ENCODE data around the gene ABCC3. TPM values are rescaled to one million over a fixed set of nuclear protein-coding genes. Genes with fewer than 3 reads are reported as not detected.

The ABCC3 gene
- total RNA-seq, 1 donor, result 18.1 TPM

DNA sequence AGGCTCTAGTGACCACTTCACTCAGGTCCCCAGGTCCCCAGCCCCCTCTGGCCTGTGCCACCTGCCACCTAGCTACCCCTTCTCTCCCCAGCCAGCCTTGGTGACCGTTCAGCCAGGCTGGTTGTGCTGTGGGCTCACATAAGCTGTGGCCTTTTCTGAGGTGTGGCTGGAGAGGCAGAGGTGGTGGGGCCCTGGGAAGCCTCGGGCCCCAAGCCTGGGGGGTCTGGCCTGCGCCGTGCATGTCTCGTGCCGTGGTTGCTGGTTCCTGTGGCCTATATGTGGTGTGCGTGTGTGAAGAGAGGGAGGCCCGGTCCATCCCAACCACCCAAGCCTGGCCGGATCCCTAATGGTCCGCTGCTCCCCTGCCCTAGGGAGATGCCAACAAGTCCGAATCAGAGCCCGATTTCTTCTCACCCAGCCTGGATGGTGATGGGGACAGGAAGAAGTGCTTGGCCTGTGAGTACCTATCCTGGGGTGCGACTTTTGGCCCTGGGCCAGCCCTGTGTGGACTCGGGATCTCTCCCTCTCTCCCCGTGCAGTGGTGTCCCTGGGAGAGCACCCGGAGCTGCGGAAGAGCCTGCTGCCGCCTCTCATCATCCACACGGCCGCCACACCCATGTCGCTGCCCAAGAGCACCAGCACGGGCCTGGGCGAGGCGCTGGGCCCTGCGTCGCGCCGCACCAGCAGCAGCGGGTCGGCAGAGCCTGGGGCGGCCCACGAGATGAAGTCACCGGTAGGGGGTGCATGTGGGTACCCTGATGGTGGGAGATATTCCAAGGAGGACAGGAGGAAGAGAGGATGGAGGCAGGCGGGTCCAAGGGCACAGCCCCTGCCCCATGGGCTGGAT, 38.3 kb upstream of the ABCC3 start:
- Histone ChIP-seq H3K9me3 (ENCODE audit: low read depth, low read length) (no peaks in the 10 kb centered on the region), H3K4me3 (ENCODE audit: low read length) (no peak overlapping the region), H3K27me3 (ENCODE audit: insufficient read depth, low read length) (no peaks in the 10 kb centered on the region), H3K4me1 (ENCODE audit: insufficient read depth, low read length) (peaks cover 5% of the 10 kb centered on the region)

DNA sequence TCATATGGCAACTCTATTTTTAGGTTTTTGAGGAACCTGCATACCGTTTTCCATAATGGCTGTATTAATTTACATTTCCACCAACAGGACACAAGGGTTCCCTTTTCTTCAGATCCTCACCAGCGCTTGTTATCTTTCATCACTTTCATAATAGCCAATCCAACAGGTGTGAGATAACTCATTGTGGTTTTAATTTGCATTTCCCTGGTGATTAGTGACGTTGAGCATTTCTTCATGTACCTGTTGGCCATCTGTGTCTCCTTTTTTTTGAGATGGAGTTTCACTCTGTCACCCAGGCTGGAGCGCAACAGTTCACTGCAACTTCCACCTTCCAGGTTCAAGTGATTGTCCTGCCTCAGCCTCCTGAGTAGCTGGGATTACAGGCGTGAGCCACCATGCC, 36.2 kb upstream of the ABCC3 start:
- H3K4me1 ChIP-seq (ENCODE audit: insufficient read depth, low read length), result peaks cover 5% of the 10 kb centered on the region
- no peak overlapping the region for H3K4me3 ChIP-seq (ENCODE audit: low read length)
- H3K27me3 ChIP-seq (ENCODE audit: insufficient read depth, low read length), result no peaks in the 10 kb centered on the region
- H3K9me3 ChIP-seq (ENCODE audit: low read depth, low read length), result no peaks in the 10 kb centered on the region

DNA sequence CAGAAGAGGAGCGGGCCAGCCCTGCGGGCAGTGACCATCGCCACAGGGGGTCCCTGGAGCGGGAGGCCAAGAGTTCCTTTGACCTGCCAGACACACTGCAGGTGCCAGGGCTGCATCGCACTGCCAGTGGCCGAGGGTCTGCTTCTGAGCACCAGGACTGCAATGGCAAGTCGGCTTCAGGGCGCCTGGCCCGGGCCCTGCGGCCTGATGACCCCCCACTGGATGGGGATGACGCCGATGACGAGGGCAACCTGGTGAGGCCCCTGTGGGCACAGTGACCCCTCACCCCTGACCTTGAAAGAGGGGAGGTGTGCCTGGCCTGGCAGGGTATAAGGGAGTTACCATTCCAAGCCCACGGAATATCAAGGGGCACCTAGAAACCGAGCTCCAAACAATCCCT, 35.1 kb upstream of the ABCC3 start:
- Histone ChIP-seq H3K9me3 (ENCODE audit: low read depth, low read length) (no peaks in the 10 kb centered on the region), H3K27me3 (ENCODE audit: insufficient read depth, low read length) (no peaks in the 10 kb centered on the region)

DNA sequence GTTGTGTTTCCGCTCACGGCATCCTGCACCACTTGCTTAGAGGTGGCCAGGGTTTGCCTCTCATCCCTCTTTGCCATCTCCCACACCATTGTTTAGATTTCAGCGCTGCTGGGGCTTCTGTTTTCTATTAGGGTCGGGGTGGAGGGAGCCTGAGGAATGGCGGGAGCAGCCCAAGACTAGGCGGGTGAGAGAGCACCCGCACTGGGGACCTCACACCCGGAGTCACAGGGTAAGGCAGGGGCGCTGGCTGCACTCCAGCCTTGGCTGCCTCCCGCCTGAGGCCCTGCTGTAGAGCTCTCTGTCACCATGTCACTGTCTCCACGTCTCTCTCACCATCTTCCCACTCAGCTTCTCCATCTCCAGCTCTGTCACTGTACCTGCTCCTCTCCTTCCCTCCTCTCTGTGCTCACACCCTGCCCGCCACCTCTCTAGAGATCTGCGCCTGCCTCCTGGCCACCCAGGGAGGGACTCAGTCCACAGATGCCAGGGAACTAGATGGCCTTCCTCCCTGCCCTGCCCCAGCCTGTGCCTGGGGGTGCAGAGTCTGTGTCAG, 32.8 kb upstream of the ABCC3 start:
- Histone ChIP-seq H3K4me3 (ENCODE audit: low read length) (no peak overlapping the region), H3K4me1 (ENCODE audit: insufficient read depth, low read length) (no peaks in the 10 kb centered on the region), H3K27me3 (ENCODE audit: insufficient read depth, low read length) (no peaks in the 10 kb centered on the region), H3K9me3 (ENCODE audit: low read depth, low read length) (no peaks in the 10 kb centered on the region)

More for the DNA sequence above, 35.1 kb upstream of the ABCC3 start:
- Histone ChIP-seq H3K4me1 (ENCODE audit: insufficient read depth, low read length) (peaks cover under 1% of the 10 kb centered on the region), H3K4me3 (ENCODE audit: low read length) (no peak overlapping the region)

GRCh38 chr17:50602836-50603235, 31.8 kb upstream of the ABCC3 start:
- Histone ChIP-seq H3K4me1 (ENCODE audit: insufficient read depth, low read length) (no peaks in the 10 kb centered on the region), H3K27me3 (ENCODE audit: insufficient read depth, low read length) (no peaks in the 10 kb centered on the region), H3K4me3 (ENCODE audit: low read length) (no peak overlapping the region), H3K9me3 (ENCODE audit: low read depth, low read length) (no peaks in the 10 kb centered on the region)

GRCh38 chr17:50603340-50603739, 31.3 kb upstream of the ABCC3 start:
- Histone ChIP-seq H3K4me3 (ENCODE audit: low read length) (no peak overlapping the region), H3K9me3 (ENCODE audit: low read depth, low read length) (no peaks in the 10 kb centered on the region), H3K27me3 (ENCODE audit: insufficient read depth, low read length) (no peaks in the 10 kb centered on the region), H3K4me1 (ENCODE audit: insufficient read depth, low read length) (no peaks in the 10 kb centered on the region)

DNA sequence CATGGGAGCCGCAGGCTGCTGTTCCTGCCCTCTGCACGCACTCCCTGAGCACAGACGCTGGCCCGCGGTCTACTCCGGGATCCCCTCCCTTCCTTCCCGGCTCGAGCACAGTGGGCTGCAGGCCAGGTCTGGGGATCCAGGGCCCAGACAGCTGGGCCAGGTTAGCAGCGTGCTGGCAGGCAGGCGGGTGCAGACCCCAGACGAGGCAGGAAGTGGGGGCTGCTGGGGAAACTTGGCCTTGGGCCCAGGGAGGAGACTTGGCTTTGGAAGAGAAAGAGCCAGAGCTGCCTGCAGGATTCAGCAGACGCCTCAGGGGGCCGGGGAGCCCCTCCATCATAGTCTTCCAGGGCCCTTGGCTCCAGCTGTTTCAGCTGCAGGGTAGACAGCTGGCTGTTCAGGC, 30.2 kb upstream of the ABCC3 start:
- Histone ChIP-seq H3K9me3 (ENCODE audit: low read depth, low read length) (no peaks in the 10 kb centered on the region), H3K4me3 (ENCODE audit: low read length) (no peak overlapping the region), H3K4me1 (ENCODE audit: insufficient read depth, low read length) (no peaks in the 10 kb centered on the region), H3K27me3 (ENCODE audit: insufficient read depth, low read length) (no peaks in the 10 kb centered on the region)

- no peaks in the 10 kb centered on the region for H3K27me3 ChIP-seq (ENCODE audit: insufficient read depth, low read length)
- no peaks in the 10 kb centered on the region for H3K4me1 ChIP-seq (ENCODE audit: insufficient read depth, low read length)
- no peak overlapping the region for H3K4me3 ChIP-seq (ENCODE audit: low read length)
- H3K9me3 ChIP-seq (ENCODE audit: low read depth, low read length), result no peaks in the 10 kb centered on the region
Measured at GRCh38 chr17:50605429-50605828, 29.3 kb upstream of the ABCC3 start.

- Histone ChIP-seq H3K27me3 (ENCODE audit: insufficient read depth, low read length) (no peaks in the 10 kb centered on the region), H3K4me3 (ENCODE audit: low read length) (no peak overlapping the region), H3K4me1 (ENCODE audit: insufficient read depth, low read length) (no peaks in the 10 kb centered on the region), H3K9me3 (ENCODE audit: low read depth, low read length) (no peaks in the 10 kb centered on the region)
Measured at GRCh38 chr17:50607522-50608175, 27.0 kb upstream of the ABCC3 start.

GRCh38 chr17:50608700-50609379, 25.8 kb upstream of the ABCC3 start:
- H3K9me3 ChIP-seq (ENCODE audit: low read depth, low read length), result no peaks in the 10 kb centered on the region
- no peaks in the 10 kb centered on the region for H3K27me3 ChIP-seq (ENCODE audit: insufficient read depth, low read length)
- H3K4me3 ChIP-seq (ENCODE audit: low read length), result no peak overlapping the region
- no peaks in the 10 kb centered on the region for H3K4me1 ChIP-seq (ENCODE audit: insufficient read depth, low read length)

GRCh38 chr17:50609380-50610074, 25.2 kb upstream of the ABCC3 start:
- Histone ChIP-seq H3K27me3 (ENCODE audit: insufficient read depth, low read length) (no peaks in the 10 kb centered on the region), H3K4me1 (ENCODE audit: insufficient read depth, low read length) (no peaks in the 10 kb centered on the region), H3K9me3 (ENCODE audit: low read depth, low read length) (no peaks in the 10 kb centered on the region), H3K4me3 (ENCODE audit: low read length) (no peak overlapping the region)

DNA sequence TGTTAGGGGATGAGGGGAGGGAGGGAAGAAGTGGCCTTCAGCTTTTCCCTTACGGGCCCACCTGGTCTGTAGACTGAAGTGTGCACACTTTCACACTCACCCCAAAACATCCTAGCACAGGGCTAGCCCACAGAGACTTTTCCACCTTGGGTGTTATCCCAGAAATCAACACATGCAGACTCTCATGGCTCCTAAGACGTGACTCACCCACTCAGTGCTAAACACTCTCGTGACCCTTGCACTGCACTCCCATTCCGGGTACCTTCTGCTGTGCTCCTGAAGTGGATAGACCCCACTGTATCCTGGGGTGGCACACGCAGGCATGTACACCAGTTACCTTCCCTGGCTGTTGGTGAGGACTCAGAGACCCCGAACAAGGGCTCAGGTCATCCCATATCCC, 23.0 kb upstream of the ABCC3 start:
- no peaks in the 10 kb centered on the region for H3K27me3 ChIP-seq (ENCODE audit: insufficient read depth, low read length)
- no peak overlapping the region for H3K4me3 ChIP-seq (ENCODE audit: low read length)
- no peaks in the 10 kb centered on the region for H3K4me1 ChIP-seq (ENCODE audit: insufficient read depth, low read length)
- no peaks in the 10 kb centered on the region for H3K9me3 ChIP-seq (ENCODE audit: low read depth, low read length)

- no peaks in the 10 kb centered on the region for H3K4me1 ChIP-seq (ENCODE audit: insufficient read depth, low read length)
- no peak overlapping the region for H3K4me3 ChIP-seq (ENCODE audit: low read length)
- no peaks in the 10 kb centered on the region for H3K27me3 ChIP-seq (ENCODE audit: insufficient read depth, low read length)
- H3K9me3 ChIP-seq (ENCODE audit: low read depth, low read length), result no peaks in the 10 kb centered on the region
Measured at GRCh38 chr17:50612281-50612680, 22.4 kb upstream of the ABCC3 start.

DNA sequence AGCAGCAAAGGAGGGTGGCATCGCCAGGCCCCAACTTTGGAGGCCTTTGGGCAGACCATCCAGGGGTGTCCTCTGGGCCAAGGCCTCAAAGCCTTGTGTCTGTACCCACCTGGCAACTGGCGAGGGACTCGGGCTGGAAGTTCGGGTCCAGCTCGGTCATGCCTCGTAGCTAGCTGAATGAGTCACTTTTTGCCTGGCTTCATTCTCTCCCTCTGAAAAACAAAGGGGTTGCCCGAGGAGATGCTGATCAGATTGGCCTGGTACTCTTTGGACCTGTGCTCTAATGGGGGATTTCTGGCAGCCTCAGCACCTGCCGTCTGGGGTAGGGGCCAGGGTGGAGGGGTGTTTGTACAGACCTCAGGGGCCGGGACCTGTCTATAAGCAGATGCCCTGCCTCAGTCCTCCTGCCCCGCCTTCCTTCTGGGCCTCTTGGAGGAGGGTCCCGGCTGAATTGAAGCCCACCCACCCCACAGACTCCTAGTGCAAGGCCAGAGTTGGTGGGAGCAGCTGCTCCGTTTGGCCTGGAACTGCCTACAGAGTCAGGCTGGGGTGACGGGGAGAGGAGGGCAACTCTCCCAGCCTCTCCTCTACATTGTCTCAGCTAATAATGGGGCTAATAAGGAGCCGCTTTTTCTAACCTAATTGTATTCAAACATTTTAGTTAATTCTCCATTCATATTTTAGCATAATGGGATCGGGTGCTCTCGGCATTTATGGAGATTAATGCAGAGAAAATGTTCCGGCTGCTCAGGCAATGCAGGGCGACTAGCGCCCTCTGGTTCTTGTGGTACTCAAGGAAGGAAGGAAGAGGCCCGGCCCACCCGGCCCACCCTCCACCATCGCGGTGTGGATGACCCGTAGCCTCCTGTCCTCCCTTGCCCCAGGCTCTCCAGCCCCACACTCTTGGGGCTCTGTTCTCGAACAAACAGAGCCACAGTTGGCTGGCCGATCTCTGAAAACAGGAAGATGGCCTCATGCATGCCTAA, 21.4 kb upstream of the ABCC3 start:
- H3K27me3 ChIP-seq (ENCODE audit: insufficient read depth, low read length), result no peaks in the 10 kb centered on the region
- no peaks in the 10 kb centered on the region for H3K9me3 ChIP-seq (ENCODE audit: low read depth, low read length)
- no peak overlapping the region for H3K4me3 ChIP-seq (ENCODE audit: low read length)
- H3K4me1 ChIP-seq (ENCODE audit: insufficient read depth, low read length), result peaks cover under 1% of the 10 kb centered on the region
